Lower leg skin (tissue), 4 donors: ENCODE results near the gene C20orf204. TPM values are rescaled to one million over a fixed set of nuclear protein-coding genes. Genes with fewer than 3 reads are reported as not detected.

Experiments used
- DNase-seq, 2 donors: peaks; one replicate each; pipeline ENCODE4 v3.0.0-alpha.2; 2019; ENCODE audit warnings: low spot score in 2 of 2
- H3K4me3 ChIP-seq: fragments of 200-600 bp; sonication (generic); 2 replicates; pipeline ENCODE4 v1.5.1; 2017; ENCODE audit warnings: mild to moderate bottlenecking, low read depth; ENCODE audit not compliant: poor library complexity, severe bottlenecking
- POLR2A ChIP-seq, 2 donors: fragments of 450-650 bp; IDR thresholded peaks; one replicate each; pipeline ENCODE4 v1.6.1; 2016 to 2017; ENCODE audit warnings: antibody characterized with exemption in 2 of 2, mild to moderate bottlenecking in 1 of 2, moderate library complexity in 1 of 2
- WGBS, 2 donors: methylation state at CpG; one replicate each; pipeline ENCODE4 v1.1.5; 2018; 5-methylcytosine and 5-hydroxymethylcytosine counted together
- intact Hi-C: fragments of 100-400 bp; cut with DNase I; formaldehyde crosslinking; loops from one replicate; pipeline ENCODE4 v1.15.0; 2023; ENCODE audit warnings: low total_unique reads
- total RNA-seq, 4 donors: library from RNA; depleted of rRNA; stranded (reverse); fragments of >200 nt; gene quantifications; one replicate each; pipeline ENCODE4 v1.1.0, GENCODE V29; 2016
- TF ChIP-seq, protein P1 (sequence below), 3 donors: fragments of 450-650 bp; IDR thresholded peaks; one replicate each; pipeline ENCODE4 v1.5.1; 2016; ENCODE audit warnings: antibody characterized with exemption in 3 of 3, mild to moderate bottlenecking in 3 of 3, moderate library complexity in 2 of 3

The C20orf204 gene
- total RNA-seq, 4 donors from 2014 or later = 0.39 to 1.8 (median 0.66) TPM

DNA sequence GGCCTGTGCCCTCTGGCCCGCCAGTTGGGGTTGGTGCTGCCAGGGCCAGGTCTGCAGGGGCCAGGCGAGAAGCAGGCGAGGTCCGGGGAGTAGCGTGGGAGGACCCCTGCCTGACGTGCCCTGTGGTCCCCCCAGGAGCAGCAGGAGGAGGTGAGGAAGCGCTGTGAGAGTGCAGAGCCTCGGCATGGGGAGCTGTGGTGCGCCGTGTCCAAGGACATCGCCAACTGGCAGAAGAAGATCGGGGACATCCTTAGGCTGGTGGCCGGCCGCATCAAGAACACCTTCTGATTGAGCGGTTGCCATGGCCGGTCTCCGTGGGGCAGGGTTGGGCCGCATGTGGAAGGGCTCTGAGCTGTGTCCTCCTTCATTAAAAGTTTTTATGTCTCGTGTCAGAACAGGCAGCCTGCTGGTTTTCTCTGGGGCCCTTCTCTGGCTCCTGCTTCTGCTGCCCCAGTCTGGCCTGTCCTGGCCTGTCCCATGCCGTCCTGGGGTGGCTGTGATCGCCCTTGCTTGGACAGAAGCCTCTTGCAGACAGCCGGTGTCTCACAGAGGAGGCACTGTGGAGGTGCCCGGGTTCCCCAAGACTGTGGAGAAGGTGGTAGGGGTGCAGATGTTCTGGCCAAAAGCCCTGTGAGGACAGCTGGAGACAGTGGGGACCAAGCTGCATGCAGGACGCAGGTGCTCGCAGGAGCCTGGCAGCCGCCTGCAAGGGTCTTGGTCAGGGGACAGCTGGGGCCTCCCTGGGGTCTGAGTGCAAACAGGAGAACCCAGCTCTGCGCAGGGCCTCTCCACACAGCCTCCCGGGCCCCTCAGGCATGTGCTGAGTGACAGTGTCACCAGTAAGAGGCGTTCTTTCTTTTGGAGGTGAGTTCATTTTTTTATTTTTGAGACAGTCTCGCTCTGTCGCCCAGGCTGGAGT lies 3.0 kb upstream of the C20orf204 start:
- intact Hi-C loops = no loop called here
- H3K4me3 ChIP-seq = no peak overlapping the region
- no peak for TF ChIP-seq POLR2A (IDR thresholded peaks at IDR 0.05)
- TF ChIP-seq, protein P1, sequence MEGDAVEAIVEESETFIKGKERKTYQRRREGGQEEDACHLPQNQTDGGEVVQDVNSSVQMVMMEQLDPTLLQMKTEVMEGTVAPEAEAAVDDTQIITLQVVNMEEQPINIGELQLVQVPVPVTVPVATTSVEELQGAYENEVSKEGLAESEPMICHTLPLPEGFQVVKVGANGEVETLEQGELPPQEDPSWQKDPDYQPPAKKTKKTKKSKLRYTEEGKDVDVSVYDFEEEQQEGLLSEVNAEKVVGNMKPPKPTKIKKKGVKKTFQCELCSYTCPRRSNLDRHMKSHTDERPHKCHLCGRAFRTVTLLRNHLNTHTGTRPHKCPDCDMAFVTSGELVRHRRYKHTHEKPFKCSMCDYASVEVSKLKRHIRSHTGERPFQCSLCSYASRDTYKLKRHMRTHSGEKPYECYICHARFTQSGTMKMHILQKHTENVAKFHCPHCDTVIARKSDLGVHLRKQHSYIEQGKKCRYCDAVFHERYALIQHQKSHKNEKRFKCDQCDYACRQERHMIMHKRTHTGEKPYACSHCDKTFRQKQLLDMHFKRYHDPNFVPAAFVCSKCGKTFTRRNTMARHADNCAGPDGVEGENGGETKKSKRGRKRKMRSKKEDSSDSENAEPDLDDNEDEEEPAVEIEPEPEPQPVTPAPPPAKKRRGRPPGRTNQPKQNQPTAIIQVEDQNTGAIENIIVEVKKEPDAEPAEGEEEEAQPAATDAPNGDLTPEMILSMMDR (IDR thresholded peaks at IDR 0.05) = no peak
- DNase-seq = no peak
- 84 to 87% methylated on average over 31 of the region's 31 CpGs for WGBS, 2 donors

DNA sequence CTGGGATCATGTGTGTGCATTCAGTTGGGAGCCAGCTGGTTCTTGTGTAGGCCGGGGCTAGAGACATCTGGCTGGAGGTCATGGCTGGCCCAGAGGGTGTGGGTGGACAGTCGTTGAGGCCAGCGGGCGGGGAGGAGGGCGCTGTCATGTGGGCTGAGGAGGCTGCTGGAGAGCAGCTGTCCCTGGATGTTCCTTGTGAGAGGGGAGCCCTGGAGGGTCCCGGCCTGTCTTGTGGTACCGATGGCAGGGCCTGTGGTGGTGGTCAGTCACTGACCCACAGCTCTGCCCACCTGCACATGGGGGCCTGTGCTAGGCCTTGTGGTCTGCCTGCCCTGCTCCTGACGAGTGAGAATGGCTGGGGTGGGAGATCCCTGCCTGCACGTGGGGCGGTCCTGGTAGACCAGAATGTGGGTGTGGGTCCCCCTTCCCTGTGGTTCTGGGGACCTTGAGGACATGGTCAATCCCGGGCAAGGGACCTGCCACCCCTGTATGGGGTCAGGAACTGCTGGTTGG lies 1.9 kb upstream of the C20orf204 start:
- DNase-seq = no peak
- H3K4me3 ChIP-seq = no peak overlapping the region
- TF ChIP-seq POLR2A (IDR thresholded peaks at IDR 0.05) = no peak
- TF ChIP-seq, protein P1 (IDR thresholded peaks at IDR 0.05) = no peak
- 61 to 66% methylated on average over 7 of the region's 11 CpGs for WGBS, 2 donors
- intact Hi-C loops = no loop called here

DNA sequence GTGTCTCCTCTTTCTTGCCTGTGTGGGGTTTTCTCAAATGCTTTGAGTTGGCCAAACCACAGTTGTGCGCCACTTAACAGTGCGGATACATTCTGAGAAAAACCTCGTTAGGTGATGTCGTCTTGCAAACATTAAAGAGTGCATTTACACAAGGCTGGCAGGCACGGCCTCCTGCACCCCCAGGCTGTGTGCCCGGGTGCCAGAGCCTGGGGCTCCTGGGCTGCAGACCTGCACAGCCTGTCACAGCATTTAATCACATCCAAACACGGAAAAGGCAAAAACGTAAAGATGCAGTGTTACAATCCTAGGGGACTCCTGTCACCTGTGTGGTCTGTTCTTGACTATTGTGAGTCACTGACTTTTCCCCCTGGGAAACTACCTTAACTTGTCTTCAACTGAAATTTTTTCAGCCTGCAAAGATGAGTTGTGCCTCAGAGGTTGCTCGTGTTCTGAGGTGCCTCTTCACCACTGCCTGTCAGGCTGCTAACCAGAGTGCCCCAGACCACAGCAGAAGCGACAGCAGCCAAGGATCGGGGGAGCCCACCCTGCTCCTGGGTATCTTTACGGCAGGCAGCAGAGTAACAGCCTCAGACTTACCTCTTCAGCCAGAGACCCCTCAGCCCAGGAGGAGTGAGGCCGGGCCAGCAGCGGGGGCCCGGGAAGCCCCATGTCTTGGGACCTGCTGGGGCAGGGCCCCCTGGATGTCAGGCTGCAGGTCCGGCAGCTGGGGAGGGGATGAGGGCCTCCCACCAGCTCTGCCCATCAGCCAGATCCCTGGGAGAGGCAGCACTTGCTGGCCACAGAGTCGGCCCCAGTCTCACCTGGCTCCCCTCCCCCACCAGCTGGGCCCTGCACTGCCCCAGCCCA lies 683 bp upstream of the C20orf204 start:
- DNase-seq = no peak
- intact Hi-C loops = no loop called here
- TF ChIP-seq, protein P1 (IDR thresholded peaks at IDR 0.05) = no peak
- no peak for TF ChIP-seq POLR2A (IDR thresholded peaks at IDR 0.05)
- H3K4me3 ChIP-seq = no peak overlapping the region
- WGBS, 2 donors = 75 to 84% methylated on average over 15 to 16 of the region's 17 CpGs

DNA sequence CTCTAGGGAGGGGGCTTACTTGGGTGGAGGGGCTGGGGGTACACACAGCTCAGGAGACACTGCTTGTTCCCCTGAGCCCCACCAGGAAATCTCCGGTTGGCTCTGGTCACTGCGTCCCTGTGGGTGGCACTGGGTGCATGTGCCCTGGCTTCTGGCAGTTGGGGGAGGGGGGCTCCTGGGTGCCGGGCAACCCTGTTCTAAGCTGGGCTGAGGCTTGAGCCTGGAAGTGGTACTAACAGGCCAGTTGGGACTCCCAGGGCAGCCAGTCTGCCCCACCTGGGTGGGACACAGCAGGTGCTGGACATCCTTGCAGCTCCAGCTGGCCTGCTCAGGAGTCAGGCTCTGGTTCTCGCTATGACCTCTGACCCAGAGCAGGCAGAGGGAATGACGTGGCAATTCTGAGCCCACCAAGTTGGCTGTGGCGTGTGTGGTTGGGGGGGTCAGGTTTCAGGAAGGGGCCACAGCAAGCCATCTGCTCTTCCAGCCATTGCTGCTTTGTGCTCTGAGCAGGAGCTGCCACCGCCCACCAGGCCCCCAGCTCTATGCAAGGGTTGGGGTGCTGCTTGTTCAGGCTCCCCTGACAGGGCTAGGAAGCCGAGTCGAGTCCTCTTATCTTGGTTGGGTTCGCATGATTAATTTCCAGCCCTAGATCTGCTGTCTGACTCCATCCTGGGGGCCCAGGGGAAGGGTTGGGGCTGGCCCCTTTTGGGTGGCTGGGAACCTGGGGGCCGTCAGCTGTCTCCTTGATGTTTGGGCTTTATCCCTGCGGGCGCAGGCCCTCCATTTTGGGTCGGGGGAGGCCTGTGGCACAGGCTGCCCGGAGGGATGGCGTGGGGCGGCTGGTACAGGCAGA lies 590 bp downstream of the C20orf204 start:
- TF ChIP-seq, protein P1 (IDR thresholded peaks at IDR 0.05) = no peak
- TF ChIP-seq POLR2A (IDR thresholded peaks at IDR 0.05) = no peak
- DNase-seq = no peak
- H3K4me3 ChIP-seq = no peak overlapping the region
- intact Hi-C loops = no loop called here
- 67 to 81% methylated on average over 13 to 17 of the region's 17 CpGs for WGBS, 2 donors

DNA sequence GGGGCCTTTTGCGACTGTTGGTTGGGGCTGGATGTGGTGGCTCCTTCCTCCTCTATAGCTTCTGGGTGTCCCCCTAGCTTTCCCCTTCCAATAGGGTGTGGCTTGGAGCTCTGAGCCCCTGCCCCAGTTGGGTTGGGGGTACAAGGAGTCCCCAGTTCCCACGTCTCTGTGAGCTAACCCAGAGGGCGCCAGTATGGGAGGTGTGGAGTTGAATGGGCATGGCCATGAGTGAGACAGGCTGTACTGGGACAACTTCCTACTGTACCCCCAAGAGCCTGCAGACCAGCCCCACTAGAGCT lies 1.2 kb downstream of the C20orf204 start:
- no peak for TF ChIP-seq POLR2A (IDR thresholded peaks at IDR 0.05)
- TF ChIP-seq, protein P1 (IDR thresholded peaks at IDR 0.05) = no peak
- no peak overlapping the region for H3K4me3 ChIP-seq
- intact Hi-C loops = no loop called here
- WGBS, 2 donors = 63 to 75% methylated on average over 3 of the region's 3 CpGs
- no peak for DNase-seq
